ENCODE data around the gene KNTC1.
"Not testable (repeated sequence)": the region's sequence is repeated elsewhere in the genome, so short reads cannot be mapped to it uniquely, and the experiment has no call there.

KNTC1 gene

GRCh38 chr12:122489038-122489437 lies 38.0 kb upstream of the KNTC1 start:
- H3K4me3 ChIP-seq (ENCODE audit: low read length): no peak overlapping the region
- TF ChIP-seq CTCF (conservative IDR thresholded peaks at IDR 0.05; ENCODE audit: low read length): no peak
- DNase-seq (ENCODE audit: low read depth): no peak

GRCh38 chr12:122491991-122492390 lies 35.1 kb upstream of the KNTC1 start:
- no peak for TF ChIP-seq CTCF (conservative IDR thresholded peaks at IDR 0.05; ENCODE audit: low read length)
- DNase-seq (ENCODE audit: low read depth): no peak
- H3K4me3 ChIP-seq (ENCODE audit: low read length): no peak overlapping the region

- DNase-seq (ENCODE audit: low read depth): not testable (repeated sequence)
Measured at GRCh38 chr12:122493222-122493621, 33.8 kb upstream of the KNTC1 start.

DNA sequence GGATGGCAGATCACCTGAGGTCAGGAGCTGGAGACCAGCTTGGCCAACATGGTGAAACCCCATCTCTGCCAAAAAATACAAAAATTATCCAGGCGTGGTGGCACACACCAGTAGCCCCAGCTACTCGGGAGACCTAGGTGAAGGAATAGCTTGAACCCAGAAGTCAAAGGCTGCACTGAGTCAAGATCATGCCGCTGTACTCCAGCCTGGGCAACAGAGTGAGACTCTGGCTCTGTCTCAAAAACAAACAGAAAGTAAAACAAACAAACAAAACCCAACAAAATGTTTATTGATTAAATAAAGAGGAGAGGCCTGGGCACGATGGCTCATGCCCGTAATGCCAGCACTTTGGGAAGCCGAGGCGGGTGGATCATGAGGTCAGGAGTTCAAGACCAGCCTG lies 31.8 kb upstream of the KNTC1 start:
- no peak for TF ChIP-seq CTCF (conservative IDR thresholded peaks at IDR 0.05; ENCODE audit: low read length)
- no peak overlapping the region for H3K4me3 ChIP-seq (ENCODE audit: low read length)
- no peak for DNase-seq (ENCODE audit: low read depth)

More at GRCh38 chr12:122493222-122493621, 33.8 kb upstream of the KNTC1 start:
- not testable (repeated sequence) for H3K4me3 ChIP-seq (ENCODE audit: low read length)

GRCh38 chr12:122499991-122500684 lies 26.9 kb upstream of the KNTC1 start:
- peak overlapping the region; percentile 91 for H3K4me3 ChIP-seq (ENCODE audit: low read length)
- no peak for TF ChIP-seq CTCF (conservative IDR thresholded peaks at IDR 0.05; ENCODE audit: low read length)
- peak; percentile 65 for DNase-seq (ENCODE audit: low read depth)

DNA sequence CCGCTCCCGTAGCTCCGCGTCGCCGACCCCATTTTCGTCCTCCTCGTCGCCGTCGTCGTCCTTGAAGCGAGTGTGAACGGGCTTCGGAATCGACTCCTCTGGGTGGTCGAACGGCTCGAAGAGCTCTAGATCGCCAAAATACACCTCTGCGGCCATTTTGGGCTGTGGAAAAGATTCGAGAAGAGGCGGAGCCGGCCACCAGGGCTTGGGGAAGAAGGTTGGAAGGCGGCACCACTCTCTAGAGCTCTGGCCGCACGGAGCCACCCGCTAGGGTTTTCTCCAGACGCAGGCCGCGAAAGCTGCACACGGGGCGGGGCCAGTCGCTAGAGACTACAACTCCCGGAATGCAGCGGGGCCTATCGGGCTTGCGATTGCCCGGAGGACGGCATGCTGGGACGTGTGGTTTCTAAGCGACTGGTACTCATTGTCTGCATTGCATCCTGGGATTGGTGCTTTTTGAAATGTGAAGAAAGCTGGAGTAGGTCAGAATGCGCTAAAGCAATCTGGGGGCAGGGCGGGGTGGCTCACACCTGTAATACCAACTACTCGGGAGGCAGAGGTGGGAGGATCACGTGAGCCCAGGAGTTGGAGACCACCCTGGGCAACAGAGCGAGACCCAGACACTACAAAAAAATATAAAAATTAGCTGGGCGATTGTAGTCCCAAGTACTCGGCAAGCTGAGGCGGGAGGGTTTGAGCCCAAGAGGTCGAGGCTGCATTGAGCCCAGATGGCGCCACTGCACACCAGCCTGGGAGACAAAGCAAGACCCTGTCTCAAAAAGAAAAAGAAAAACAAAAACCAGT lies 26.2 kb upstream of the KNTC1 start, which contains the start of gene ZCCHC8:
Gene ZCCHC8, minus strand, starts transcription at position 248 of the 804 bp plus-strand sequence. Its CDS starts 92 bp downstream, at position 156.
- DNase-seq (ENCODE audit: low read depth): peak; percentile 98
- TF ChIP-seq CTCF (conservative IDR thresholded peaks at IDR 0.05; ENCODE audit: low read length): peak; percentile 7; the same call in 1 of the 2 replicates
- H3K4me3 ChIP-seq (ENCODE audit: low read length): peak within 1 kb of the TSS; percentile 91

- peak overlapping the region; percentile 60 for H3K4me3 ChIP-seq (ENCODE audit: low read length)
- no peak for TF ChIP-seq CTCF (conservative IDR thresholded peaks at IDR 0.05; ENCODE audit: low read length)
- no peak for DNase-seq (ENCODE audit: low read depth)
Measured at GRCh38 chr12:122501489-122501989, 25.5 kb upstream of the KNTC1 start.
